IPS-NIHi7 (cell line): ENCODE data around the gene GDF7.

ENCODE experiments used
- DNase-seq: peaks from one replicate; pipeline ENCODE4 v3.0.0; 2012; ENCODE audit warnings: mixed read lengths; ENCODE audit errors: extremely low spot score

The GDF7 gene

GRCh38 chr2:20666304-20667150 lies at the start of gene GDF7:
Gene GDF7, plus strand, starts transcription at chr2:20667144. Its CDS starts 96 bp downstream, at chr2:20667240.
- DNase-seq: peak; percentile 66

DNA sequence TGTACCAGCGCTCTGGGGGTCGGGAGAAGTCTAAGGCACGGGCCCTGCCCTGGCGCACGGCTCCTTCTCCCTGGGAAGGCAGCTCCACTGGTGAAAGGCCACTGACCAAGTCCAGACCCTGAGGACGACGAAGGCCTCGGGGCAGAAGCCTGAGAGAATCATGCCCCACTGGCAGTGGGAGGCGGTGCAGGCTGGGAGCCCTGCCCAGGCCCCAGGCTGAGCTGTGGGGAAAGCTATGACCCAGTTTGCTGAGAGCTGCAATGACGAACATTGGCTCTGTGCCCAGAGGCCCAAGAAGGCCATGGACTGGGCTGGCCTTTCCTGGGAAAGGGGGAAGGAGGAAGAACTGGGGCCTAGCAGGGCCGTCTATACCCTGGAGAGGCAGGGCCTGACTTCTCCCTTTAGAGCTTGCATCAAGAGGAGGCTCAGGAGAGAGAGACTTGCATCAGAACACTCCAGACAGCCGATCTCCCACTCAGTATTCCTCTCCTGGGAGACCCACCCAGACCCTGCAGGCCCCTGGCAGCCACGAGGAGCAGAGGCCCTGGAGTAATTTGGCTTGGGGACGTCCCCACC lies 49.0 kb upstream of the GDF7 start:
- no peak for DNase-seq

DNA sequence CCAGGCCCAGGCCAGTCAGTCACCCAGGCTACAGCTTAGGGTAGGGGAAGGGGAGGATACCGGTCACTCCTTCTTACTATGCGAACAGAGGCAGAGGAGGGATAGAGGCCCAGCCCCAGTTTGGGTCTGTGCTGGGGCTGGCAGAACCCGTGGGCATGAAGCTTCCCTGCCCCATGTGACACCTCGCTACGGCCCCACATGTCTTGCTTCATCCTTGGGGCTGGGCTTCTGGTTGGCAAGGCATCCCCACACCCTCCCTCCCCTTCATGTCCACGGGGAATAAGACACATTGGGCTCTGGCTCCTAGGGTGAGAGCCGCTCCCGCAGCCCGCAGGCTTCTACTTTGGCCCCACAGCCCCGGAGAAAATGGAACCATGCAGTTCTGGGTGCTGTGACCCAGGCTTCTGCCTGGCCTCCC lies 48.5 kb upstream of the GDF7 start:
- no peak for DNase-seq

DNA sequence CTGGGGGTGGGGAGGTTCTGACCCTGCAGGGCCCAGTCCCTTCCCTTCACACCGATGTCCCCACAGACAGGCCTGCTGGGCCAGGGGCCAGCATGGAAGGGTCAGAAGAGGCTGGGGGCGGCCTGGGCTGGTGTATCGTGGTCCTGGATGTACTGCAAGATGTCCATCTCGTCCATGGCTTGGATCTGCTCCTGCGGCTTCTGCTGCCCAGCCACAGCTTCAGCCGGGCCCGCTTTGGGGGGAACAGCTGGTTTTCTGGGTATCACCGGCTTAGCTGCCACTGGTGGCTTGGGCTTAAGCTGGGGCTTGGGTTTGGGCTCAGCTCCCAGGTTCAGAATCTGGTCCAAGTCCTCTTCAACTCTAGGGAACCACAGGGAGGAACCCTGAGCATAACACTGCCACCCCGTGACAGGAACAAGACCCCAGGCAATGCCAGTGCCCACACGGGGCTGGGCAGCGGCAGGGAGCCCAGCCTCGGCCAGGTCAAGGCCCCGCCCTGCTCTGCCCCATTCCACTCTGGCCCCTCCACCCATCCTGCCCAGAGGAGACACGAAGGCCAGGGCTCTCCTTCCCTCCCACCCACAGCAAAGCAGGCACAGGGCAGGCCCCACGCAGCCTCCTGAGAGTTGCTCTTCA lies 47.9 kb upstream of the GDF7 start:
- no peak for DNase-seq

DNA sequence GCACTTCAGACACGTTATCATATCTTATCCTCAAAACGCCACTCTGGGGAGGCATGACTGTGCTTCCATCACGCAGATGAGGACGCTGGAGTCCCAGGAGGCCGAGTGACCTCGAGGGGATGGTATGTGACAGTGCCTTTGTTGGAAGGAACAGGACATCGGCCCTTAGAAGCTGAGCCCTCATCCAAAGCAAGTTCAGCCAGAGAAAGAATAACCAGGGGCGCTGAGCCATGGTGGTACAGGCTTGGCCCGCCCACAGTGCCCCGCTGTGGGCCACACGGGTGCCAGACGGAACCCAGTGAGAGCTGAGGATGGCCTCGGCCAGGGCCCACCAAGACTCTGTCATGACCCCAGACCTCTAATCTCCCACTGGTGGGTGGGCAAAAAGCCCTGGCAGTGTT lies 47.3 kb upstream of the GDF7 start:
- DNase-seq: no peak

DNA sequence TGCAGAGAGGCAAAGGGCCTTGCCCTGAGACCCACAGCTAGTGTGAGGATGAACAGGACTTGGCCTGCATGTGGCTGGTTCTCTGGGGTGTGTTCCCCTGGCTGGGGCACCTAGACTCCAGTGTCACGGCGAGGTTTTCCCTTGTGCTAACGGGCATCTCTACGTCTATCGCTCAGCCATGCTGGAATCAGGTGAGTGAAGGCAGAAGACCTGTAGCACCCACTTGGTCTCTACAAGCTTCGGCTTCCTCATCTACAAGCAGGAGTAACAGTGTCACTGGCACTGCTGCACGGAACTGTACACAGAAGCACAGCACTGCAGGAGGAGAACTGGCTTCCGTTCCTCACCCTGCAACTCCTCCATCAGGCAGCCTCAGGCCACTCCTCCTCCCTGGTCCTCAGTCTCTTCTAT lies 46.7 kb upstream of the GDF7 start:
- no peak for DNase-seq

- no peak for DNase-seq
These were observed 46.1 kb upstream of the GDF7 start for GRCh38 chr2:20620696-20621365.

- no peak for DNase-seq
These were observed 45.3 kb upstream of the GDF7 start for GRCh38 chr2:20621366-20622295.

DNA sequence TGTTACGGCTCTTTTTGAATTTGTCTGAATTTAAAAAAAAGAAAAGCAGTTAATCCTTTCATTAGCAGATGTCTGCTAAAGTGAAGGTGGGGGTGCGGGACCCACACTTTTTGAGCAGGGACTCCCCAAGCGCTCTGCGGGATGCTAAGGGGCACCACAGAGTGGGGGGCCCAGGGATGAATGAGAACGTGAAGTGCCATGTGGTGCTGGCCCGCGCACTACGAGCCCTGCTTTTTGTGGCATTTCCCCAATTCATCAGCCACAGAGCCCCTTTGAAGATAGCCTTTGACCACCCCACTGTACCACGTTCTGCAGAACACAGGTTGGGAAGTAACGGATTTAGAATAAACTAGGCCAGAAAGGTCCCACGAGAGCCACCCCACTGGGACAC lies 44.7 kb upstream of the GDF7 start:
- DNase-seq: no peak

GRCh38 chr2:20622731-20623130 lies 44.2 kb upstream of the GDF7 start:
- DNase-seq: no peak

GRCh38 chr2:20623241-20623640 lies 43.7 kb upstream of the GDF7 start:
- no peak for DNase-seq

GRCh38 chr2:20623741-20624155 lies 43.2 kb upstream of the GDF7 start:
- no peak for DNase-seq

- no peak for DNase-seq
These were observed 42.6 kb upstream of the GDF7 start for GRCh38 chr2:20624156-20624883.

DNA sequence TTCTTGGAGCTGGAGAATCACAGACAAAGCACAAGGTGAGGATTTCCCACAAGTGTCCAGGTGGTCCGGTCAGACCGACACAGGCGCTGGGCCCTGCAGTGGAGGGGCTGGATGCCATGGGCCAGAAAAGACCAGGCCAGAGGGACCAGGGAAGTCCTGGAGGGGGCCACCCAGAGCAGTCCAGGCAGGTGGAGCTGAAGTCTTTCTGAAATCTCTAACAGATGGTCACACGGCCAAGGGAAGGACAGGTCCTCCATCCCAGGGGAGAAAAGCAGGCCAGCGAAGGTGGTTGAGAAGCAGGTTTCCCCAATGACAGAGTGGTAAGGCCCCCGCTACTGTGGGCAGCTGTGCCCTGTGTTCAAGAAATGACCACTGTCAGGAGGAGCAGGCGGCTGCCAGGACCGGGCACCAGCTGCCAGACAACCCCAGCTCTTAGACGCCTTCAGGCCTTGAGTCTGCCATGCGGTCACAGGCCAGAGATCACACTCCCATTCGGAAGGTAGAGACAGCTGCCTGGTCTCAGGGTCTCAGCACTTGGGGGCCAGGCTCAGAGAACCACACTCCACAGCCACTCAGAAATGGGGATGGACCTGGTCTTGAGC lies 42.0 kb upstream of the GDF7 start:
- no peak for DNase-seq

GRCh38 chr2:20625491-20626391 lies 41.2 kb upstream of the GDF7 start:
- no peak for DNase-seq

DNA sequence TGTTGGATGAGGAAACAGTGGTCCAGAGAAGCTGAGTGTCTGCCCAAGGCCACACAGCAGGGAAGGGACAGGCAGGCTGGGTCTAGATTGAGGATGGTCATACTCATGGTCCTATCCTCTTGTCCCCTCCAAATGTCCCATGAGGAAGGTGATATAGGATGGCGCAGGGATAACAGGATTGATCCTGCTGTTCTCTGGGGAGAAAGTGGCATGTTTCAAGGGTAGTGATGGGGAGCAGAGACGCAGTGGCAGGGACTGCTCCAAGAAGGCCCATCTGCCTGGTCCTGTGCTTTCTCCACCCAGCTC lies 40.6 kb upstream of the GDF7 start:
- DNase-seq: no peak

DNA sequence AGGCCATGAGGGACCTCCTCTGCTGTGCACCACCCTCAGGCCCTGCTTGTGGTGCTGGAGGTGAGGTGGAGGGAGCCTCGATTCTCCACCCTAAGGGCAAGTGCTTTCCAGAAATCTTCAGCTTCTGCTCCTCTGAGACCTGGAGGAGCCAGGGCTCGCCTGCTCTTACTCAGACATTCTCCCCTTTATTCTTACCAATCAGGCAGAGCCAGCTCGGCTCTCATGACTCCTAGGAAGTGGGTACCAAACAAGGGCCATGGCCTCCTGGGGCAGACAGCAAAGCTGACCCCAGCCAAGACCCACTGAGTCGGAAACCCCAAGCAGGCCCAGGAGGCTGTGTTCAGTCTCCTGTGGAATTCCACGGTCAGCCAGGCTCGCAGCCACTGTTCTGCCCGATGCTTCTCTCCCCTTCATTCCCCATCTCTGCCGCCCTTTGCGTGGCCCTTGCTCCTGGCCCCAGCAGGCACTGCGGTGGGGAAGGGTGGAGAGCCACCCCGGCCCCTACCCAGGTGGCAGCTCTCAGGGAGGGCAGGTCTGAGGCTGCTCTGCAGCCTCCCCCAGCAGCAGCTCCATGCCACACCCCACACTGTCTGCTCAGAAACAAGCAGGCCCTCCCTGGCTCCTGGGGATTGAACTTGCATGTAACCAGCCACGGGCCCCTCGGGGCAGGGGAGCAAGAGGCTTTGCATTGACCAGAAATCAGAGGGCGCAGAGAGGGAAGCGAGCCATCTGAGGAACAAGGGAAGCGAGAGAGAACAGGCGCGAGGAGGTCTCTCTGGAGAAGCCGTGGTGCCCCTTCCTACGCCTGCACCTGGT lies 40.0 kb upstream of the GDF7 start:
- no peak for DNase-seq

GRCh38 chr2:20627712-20628380 lies 39.1 kb upstream of the GDF7 start:
- DNase-seq: no peak
